Muscle of back (tissue), 11 donors: Measurements from ENCODE around the gene FSTL4. TPM values are rescaled to one million over a fixed set of nuclear protein-coding genes. Genes with fewer than 3 reads are reported as not detected.

ENCODE experiments used
- DNase-seq, 3 donors: peaks; one replicate each; pipeline versions ENCODE4 v3.0.0 to v3.0.0-alpha.2; 2013
- polyA plus RNA-seq, 10 donors: library from polyadenylated mRNA; unstranded; fragments of 120-200 nt; gene quantifications; one replicate each; pipeline ENCODE4 v1.2.1, GENCODE V29; 2013; ENCODE audit not compliant: insufficient read length in 10 of 10

FSTL4 gene
- polyA plus RNA-seq, 10 donors, result 0.76 to 3.9 (median 2.0) TPM

GRCh38 chr5:133267601-133268000 is 344.7 kb downstream of the FSTL4 start:
- no peak for DNase-seq

GRCh38 chr5:133266966-133267365 is 345.4 kb downstream of the FSTL4 start:
- no peak for DNase-seq

- DNase-seq, result no peak
Observed at GRCh38 chr5:133266527-133266878, 345.8 kb downstream of the FSTL4 start.

- DNase-seq, result no peak
Observed at GRCh38 chr5:133265720-133266526, 346.4 kb downstream of the FSTL4 start.

- DNase-seq, result no peak
Observed at GRCh38 chr5:133265257-133265656, 347.1 kb downstream of the FSTL4 start.

- no peak for DNase-seq
Observed at GRCh38 chr5:133262690-133263089, 349.7 kb downstream of the FSTL4 start.

- no peak for DNase-seq
Observed at GRCh38 chr5:133261993-133262392, 350.3 kb downstream of the FSTL4 start.

GRCh38 chr5:133260715-133261114 is 351.6 kb downstream of the FSTL4 start:
- DNase-seq, result no peak

GRCh38 chr5:133259199-133259997 is 352.9 kb downstream of the FSTL4 start:
- DNase-seq, result no peak

GRCh38 chr5:133257977-133258376 is 354.4 kb downstream of the FSTL4 start:
- no peak for DNase-seq

GRCh38 chr5:133256276-133256675 is 356.1 kb downstream of the FSTL4 start:
- no peak for DNase-seq

- DNase-seq, result no peak
Observed at GRCh38 chr5:133254803-133255202, 357.5 kb downstream of the FSTL4 start.

- no peak for DNase-seq
Observed at GRCh38 chr5:133253671-133254070, 358.7 kb downstream of the FSTL4 start.

- no peak for DNase-seq
Observed at GRCh38 chr5:133253070-133253469, 359.3 kb downstream of the FSTL4 start.

GRCh38 chr5:133252133-133252480 is 360.2 kb downstream of the FSTL4 start:
- DNase-seq, result no peak

GRCh38 chr5:133251296-133252132 is 360.8 kb downstream of the FSTL4 start:
- no peak for DNase-seq

- DNase-seq, result no peak
Observed at GRCh38 chr5:133250527-133250926, 361.8 kb downstream of the FSTL4 start.

- no peak for DNase-seq
Observed at GRCh38 chr5:133249593-133249992, 362.7 kb downstream of the FSTL4 start.

- DNase-seq, result peak; percentile 81 to 85 (median 84)
Observed at GRCh38 chr5:133247881-133248624, 364.3 kb downstream of the FSTL4 start.

GRCh38 chr5:133247151-133247709 is 365.1 kb downstream of the FSTL4 start:
- no peak for DNase-seq
